Activated CD8-positive, alpha-beta memory T cell treated with anti-CD3 and anti-CD28 coated beads for 36 hours (primary cell): Measurements from ENCODE around the gene CTPS1. TPM values are rescaled to one million over a fixed set of nuclear protein-coding genes. Genes with fewer than 3 reads are reported as not detected.

Source experiments
- CTCF ChIA-PET: fragments of 350-600 bp; sonication (Branson Sonifier 250); formaldehyde crosslinking; loops from one replicate; lab custom pipeline; 2021; ENCODE audit warnings: antibody characterized with exemption; lab: Charles Lee
- POLR2A ChIA-PET: fragments of 350-600 bp; sonication (Branson Sonifier 250); formaldehyde crosslinking; loops from one replicate; lab custom pipeline; 2021; ENCODE audit warnings: antibody characterized with exemption; lab: Charles Lee
- total RNA-seq, 2 experiments: library from RNA; stranded (reverse); gene quantifications; one replicate each; pipeline ENCODE4 v1.2.3, GENCODE V29; 2021

CTPS1 gene
- total RNA-seq, 2 experiments from 2014 or later: 160 TPM

- ChIA-PET CTCF (no interaction called here), POLR2A (no interaction called here)
These were observed 35.9 kb downstream of the CTPS1 start for GRCh38 chr1:41015281-41015896.

DNA sequence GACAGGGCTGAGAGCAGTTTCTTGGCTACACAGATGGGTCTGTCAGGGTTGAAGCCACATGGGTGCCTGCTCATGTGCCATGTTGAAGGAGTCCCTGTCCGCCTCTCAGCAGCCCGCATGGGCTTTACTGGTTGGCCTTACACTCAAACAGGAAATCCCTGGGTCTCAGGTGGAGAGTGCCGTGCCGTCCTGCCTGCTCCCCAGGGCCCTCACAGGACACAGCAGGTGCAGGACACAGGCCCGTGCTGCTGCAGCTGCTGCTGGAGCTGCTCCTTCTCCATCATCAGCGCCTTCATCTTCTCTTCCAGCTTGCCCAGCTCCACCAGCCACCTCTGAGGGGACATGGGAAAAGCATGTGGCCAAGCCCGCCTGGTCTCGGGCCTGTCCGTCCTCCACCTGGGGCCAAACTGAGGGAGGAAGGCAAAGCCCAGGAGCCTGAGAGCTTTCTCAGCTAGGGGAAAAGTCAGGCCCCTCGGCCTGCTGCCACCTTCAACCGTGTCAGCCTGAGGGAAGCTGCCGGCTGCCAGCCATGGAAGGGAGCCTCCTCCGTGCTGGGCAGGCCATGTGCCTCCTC lies 36.5 kb downstream of the CTPS1 start:
- CTCF ChIA-PET: no interaction called here
- POLR2A ChIA-PET: no interaction called here

- ChIA-PET CTCF (no interaction called here), POLR2A (no interaction called here)
These were observed 37.9 kb downstream of the CTPS1 start for GRCh38 chr1:41017141-41018017.

- ChIA-PET CTCF (no interaction called here), POLR2A (no interaction called here)
These were observed 38.5 kb downstream of the CTPS1 start for GRCh38 chr1:41018018-41018410.

- ChIA-PET POLR2A (interaction anchor here (0.7 kb wide), 1 partner anchor 516 kb away, joined by 7 read pairs; no protein-coding TSS in a partner anchor), CTCF (no interaction called here)
These were observed 39.9 kb downstream of the CTPS1 start for GRCh38 chr1:41019353-41019745.

DNA sequence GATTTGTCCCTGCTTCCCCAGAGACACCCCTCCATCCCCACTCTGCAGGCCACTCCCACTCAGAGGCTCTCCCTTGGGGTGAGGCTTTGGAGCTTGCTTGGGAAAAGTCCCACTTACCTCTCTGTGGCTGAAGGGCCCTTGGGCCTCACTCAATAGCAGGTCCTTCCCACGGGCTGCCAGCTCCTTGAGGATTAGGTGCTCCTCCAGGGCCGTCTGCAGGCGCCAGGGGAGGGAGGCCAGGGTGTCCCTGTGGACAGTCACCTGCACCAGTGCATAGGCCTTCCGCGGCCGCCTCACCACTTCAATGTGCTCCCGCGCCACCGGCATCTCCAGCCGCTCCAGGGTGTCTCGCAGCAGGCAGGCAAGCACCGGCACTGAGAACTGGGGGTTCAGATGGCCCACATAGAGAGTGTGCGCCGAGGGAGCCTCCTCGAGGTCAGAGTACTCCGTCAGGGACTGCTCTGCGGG lies 40.6 kb downstream of the CTPS1 start:
- POLR2A ChIA-PET: no interaction called here
- CTCF ChIA-PET: no interaction called here

DNA sequence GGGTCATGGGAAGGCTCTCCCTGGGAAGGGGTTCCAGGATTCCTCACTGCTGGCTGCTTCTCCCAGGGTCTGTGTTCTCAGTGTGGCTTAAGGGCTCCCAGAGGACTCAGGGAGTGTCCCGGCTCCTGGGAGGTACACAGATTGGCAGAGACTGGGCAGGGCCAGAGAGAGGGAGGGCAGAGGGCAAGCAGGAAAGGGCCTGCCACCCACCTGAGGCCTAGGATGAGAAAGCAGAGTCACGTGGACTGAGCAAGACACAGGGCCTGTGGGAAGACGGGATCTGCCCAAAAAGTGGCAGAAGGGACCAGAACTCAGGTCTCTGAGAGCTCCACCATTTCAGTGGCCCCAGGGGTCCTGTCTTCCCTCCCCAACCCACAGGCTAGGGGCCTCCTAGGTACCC lies 41.2 kb downstream of the CTPS1 start:
- CTCF ChIA-PET: no interaction called here
- POLR2A ChIA-PET: no interaction called here

GRCh38 chr1:41021526-41022308 lies 42.2 kb downstream of the CTPS1 start, which contains the start of gene SLFNL1:
Gene SLFNL1 (minus strand): TSS chr1:41021725. CDS start chr1:41020660, 1,065 bp downstream.
- ChIA-PET POLR2A (interaction anchor here (1.1 kb wide), 1 partner anchor 38 kb away, joined by 3 read pairs; no protein-coding TSS in a partner anchor), CTCF (interaction anchor here (0.5 to 1.5 kb wide), 2 partner anchors 19 to 365 kb away, joined by 3 to 5 read pairs; no protein-coding TSS in a partner anchor)

- POLR2A ChIA-PET: interaction anchor here (1.1 kb wide), 1 partner anchor 38 kb away, joined by 3 read pairs; no protein-coding TSS in a partner anchor
- CTCF ChIA-PET: interaction anchor here (1.5 kb wide), 1 partner anchor 19 kb away, joined by 5 read pairs; no protein-coding TSS in a partner anchor
These were observed 42.9 kb downstream of the CTPS1 start for GRCh38 chr1:41022424-41022823.

GRCh38 chr1:41023279-41023990 lies 43.9 kb downstream of the CTPS1 start:
- CTCF ChIA-PET: interaction anchor here (0.8 kb wide), 1 partner anchor 19 kb away, joined by 3 read pairs; no protein-coding TSS in a partner anchor
- POLR2A ChIA-PET: no interaction called here

GRCh38 chr1:41024953-41025352 lies 45.5 kb downstream of the CTPS1 start:
- ChIA-PET POLR2A (no interaction called here), CTCF (no interaction called here)

DNA sequence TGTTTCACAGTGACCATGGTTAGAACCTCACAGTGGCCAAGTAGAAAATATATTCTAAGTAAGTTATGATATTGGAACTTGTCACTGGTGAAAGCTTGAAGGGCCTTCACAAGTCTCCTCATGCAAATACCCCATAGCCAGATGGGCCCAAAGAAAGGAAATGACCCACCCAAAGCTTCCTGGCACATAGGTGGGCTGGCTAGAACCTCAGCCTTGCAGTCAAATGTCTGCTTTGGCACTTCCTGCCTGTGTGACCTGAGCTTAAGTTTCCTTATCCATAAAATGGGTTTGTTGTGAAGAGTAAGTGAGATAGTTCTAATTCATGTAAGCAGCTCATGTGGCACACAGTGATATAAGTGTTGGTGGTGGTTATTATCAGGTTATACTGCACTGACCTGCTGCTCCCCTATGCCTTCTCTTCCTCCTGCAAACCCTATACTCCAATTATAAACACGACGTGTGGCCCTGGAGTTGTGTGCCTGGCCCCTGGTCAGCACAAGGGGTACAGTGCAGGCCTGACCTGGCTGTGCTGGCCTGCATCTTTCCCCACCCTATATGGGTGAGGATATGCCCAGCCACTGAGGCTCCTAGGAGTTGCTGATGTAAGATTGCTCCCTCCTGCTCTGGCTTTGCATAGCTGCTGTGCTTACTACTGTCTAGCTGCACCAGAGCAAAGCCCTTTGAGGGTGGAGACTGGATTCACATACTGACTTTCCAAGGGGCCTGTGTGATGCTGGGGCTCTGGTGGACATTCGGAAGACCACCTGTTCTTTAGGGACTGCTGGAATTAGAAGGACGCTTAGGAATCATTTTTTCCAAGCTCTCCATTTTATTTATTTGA lies 46.7 kb downstream of the CTPS1 start:
- POLR2A ChIA-PET: no interaction called here

GRCh38 chr1:41028034-41028642 lies 48.6 kb downstream of the CTPS1 start:
- POLR2A ChIA-PET: no interaction called here
- CTCF ChIA-PET: interaction anchor here (0.7 kb wide), 1 partner anchor 25 kb away, joined by 3 read pairs; no protein-coding TSS in a partner anchor

More for the DNA sequence above, 46.7 kb downstream of the CTPS1 start:
- CTCF ChIA-PET: no interaction called here

- ChIA-PET POLR2A (interaction anchor here (0.6 kb wide), 1 partner anchor 438 kb away, joined by 3 read pairs; no protein-coding TSS in a partner anchor), CTCF (no interaction called here)
These were observed 51.5 kb downstream of the CTPS1 start for GRCh38 chr1:41030872-41031616.

- ChIA-PET CTCF (interaction anchor here (0.6 kb wide), 1 partner anchor 32 kb away, joined by 3 read pairs; no protein-coding TSS in a partner anchor), POLR2A (no interaction called here)
These were observed 52.7 kb downstream of the CTPS1 start for GRCh38 chr1:41032147-41032546.

DNA sequence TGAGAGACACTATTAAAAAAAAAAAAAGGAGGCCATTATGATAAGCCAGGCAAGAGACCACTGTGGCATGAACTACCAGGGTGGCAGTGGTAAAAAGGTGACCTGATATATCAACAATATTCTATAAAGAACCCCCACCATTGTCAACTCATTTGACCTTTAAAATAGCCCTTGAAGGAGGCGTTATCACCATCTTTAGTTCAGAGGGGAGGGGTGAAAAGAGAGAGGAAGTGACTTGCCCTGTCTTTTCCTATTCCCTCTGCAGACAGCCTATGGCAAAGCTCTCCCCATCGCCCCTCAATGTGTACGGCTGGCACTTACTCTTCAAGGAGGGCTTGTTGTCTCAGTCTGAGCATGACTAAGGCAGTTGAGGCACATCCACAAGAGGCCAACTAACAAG lies 53.8 kb downstream of the CTPS1 start:
- POLR2A ChIA-PET: no interaction called here
- CTCF ChIA-PET: no interaction called here
